Right atrium auricular region (tissue), 2 donors: ENCODE results near the gene CEP112. TPM values are rescaled to one million over a fixed set of nuclear protein-coding genes. Genes with fewer than 3 reads are reported as not detected.

Experiments used
- DNase-seq: peaks from one replicate; pipeline ENCODE4 v3.0.0-alpha.2; 2019; ENCODE audit warnings: low spot score
- H3K27ac ChIP-seq, 2 donors: fragments of 200-600 bp; sonication (generic); 1 replicate in 1 of 2; 2 replicates in 1 of 2; pipeline ENCODE4 v1.5.1; 2016 to 2019
- H3K27me3 ChIP-seq, 2 donors: fragments of 200-600 bp; sonication (generic); one replicate each; pipeline versions ENCODE4 v1.5.1 to v1.6.0; 2017 to 2019
- H3K36me3 ChIP-seq: fragments of 200-600 bp; sonication (generic); one replicate; pipeline ENCODE4 v1.5.1; 2016
- H3K4me1 ChIP-seq, 2 donors: fragments of 200-600 bp; sonication (generic); one replicate each; pipeline versions ENCODE4 v1.5.1 to v1.6.0; 2017 to 2019
- H3K4me3 ChIP-seq, 2 donors: fragments of 200-600 bp; sonication (generic); 1 replicate in 1 of 2; 2 replicates in 1 of 2; pipeline ENCODE4 v1.5.1; 2017 to 2019; ENCODE audit warnings: mild to moderate bottlenecking in 1 of 2, moderate library complexity in 1 of 2
- H3K9me3 ChIP-seq, 2 donors: fragments of 200-600 bp; sonication (generic); one replicate each; pipeline ENCODE4 v1.5.1; 2019
- total RNA-seq, 2 donors: library from RNA; depleted of rRNA; stranded (reverse); fragments of >200 nt; gene quantifications; one replicate each; pipeline ENCODE4 v1.1.0, GENCODE V29; 2016
- TF ChIP-seq, protein P1 (sequence below), 2 donors: fragments of 200-600 bp; sonication (generic); IDR thresholded peaks; one replicate each; pipeline ENCODE4 v1.5.1; 2019; ENCODE audit warnings: antibody characterized with exemption in 2 of 2

CEP112 gene
- total RNA-seq, 2 donors from 2014 or later = 8.1 to 11.2 TPM

DNA sequence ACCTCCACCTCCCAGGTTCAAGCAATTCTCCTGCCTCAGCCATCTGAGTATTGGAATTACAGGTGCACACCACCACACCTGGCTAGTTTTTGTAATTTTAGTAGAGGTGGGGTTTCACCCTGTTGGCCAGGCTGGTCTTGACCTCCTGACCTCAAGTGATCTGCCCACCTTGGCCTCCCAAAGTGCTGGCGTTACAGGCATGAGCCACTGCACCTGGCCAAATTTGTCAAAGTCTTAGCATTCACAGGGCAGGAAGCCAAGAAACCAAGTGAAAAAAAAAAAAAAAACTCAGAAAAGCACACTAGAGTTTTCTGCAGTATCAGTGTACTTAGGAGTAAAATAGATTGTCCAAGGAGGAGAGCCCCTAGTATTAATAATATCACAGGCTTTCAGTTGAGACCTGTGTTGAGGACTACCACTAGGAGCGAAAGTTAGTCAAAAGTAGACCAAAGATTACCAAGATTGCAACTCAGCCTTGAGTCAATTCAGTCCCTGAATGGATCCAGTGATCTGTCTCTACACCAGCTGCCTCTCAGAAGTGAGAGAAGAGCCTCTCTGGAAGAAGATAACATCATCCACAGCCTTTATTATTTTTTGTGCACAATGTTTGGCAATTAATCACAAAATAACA lies 159.7 kb downstream of the CEP112 start:
- Histone ChIP-seq H3K36me3 (peaks cover 4% of the 10 kb centered on the region), H3K4me3 (no peak overlapping the region)

GRCh38 chr17:66025551-66025950 lies 166.4 kb downstream of the CEP112 start:
- no peak for DNase-seq
- no peaks in the 10 kb centered on the region for H3K27me3 ChIP-seq
- peaks cover 7% of the 10 kb centered on the region for H3K36me3 ChIP-seq
- H3K9me3 ChIP-seq = peaks cover 10 to 29% of the 10 kb centered on the region in 2 donors
- H3K4me3 ChIP-seq = no peak overlapping the region
- TF ChIP-seq, protein P1, sequence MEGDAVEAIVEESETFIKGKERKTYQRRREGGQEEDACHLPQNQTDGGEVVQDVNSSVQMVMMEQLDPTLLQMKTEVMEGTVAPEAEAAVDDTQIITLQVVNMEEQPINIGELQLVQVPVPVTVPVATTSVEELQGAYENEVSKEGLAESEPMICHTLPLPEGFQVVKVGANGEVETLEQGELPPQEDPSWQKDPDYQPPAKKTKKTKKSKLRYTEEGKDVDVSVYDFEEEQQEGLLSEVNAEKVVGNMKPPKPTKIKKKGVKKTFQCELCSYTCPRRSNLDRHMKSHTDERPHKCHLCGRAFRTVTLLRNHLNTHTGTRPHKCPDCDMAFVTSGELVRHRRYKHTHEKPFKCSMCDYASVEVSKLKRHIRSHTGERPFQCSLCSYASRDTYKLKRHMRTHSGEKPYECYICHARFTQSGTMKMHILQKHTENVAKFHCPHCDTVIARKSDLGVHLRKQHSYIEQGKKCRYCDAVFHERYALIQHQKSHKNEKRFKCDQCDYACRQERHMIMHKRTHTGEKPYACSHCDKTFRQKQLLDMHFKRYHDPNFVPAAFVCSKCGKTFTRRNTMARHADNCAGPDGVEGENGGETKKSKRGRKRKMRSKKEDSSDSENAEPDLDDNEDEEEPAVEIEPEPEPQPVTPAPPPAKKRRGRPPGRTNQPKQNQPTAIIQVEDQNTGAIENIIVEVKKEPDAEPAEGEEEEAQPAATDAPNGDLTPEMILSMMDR (IDR thresholded peaks at IDR 0.05) = no peak
- H3K4me1 ChIP-seq = no peaks in the 10 kb centered on the region
- no peak overlapping the region for H3K27ac ChIP-seq

More for the DNA sequence above, 159.7 kb downstream of the CEP112 start:
- Histone ChIP-seq H3K27me3 (no peaks in the 10 kb centered on the region), H3K9me3 (no peaks in the 10 kb centered on the region), H3K27ac (no peak overlapping the region), H3K4me1 (no peaks in the 10 kb centered on the region)
- DNase-seq = no peak
- TF ChIP-seq, protein P1 (IDR thresholded peaks at IDR 0.05) = no peak

DNA sequence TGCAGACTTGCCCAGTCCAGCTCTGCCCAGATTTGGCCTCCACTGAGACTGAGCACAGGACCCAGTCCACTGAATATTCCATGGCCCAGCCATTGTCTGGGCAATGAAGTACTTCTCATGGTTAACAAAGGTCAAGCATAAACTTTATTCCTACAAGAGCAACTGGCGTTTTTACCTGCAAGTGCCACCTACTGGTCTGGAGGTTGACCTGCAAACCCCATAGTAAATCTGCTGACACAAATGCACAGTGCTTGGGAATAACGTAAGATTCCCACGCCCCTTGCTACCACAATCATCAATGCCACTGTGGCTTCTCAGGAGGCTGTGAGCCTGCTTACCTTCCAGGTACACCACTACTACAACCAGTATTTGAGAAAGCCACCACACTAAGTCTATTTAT lies 170.2 kb downstream of the CEP112 start:
- H3K4me1 ChIP-seq = no peaks in the 10 kb centered on the region
- DNase-seq = no peak
- TF ChIP-seq, protein P1 (IDR thresholded peaks at IDR 0.05) = no peak
- H3K4me3 ChIP-seq = no peak overlapping the region
- H3K9me3 ChIP-seq = peaks cover 10 to 29% of the 10 kb centered on the region in 2 donors
- H3K27ac ChIP-seq = no peak overlapping the region
- no peaks in the 10 kb centered on the region for H3K27me3 ChIP-seq
- no peaks in the 10 kb centered on the region for H3K36me3 ChIP-seq

GRCh38 chr17:66018786-66019185 lies 173.1 kb downstream of the CEP112 start:
- H3K27ac ChIP-seq = no peak overlapping the region
- peaks cover 6 to 11% of the 10 kb centered on the region in 2 donors for H3K9me3 ChIP-seq
- no peak for DNase-seq
- H3K4me3 ChIP-seq = no peak overlapping the region
- H3K27me3 ChIP-seq = no peaks in the 10 kb centered on the region
- no peaks in the 10 kb centered on the region for H3K36me3 ChIP-seq
- H3K4me1 ChIP-seq = no peaks in the 10 kb centered on the region
- TF ChIP-seq, protein P1 (IDR thresholded peaks at IDR 0.05) = no peak

- TF ChIP-seq, protein P1 (IDR thresholded peaks at IDR 0.05) = no peak
- Histone ChIP-seq H3K27ac (no peak overlapping the region), H3K27me3 (no peaks in the 10 kb centered on the region), H3K4me3 (no peak overlapping the region), H3K9me3 (no peaks in the 10 kb centered on the region), H3K36me3 (no peaks in the 10 kb centered on the region), H3K4me1 (no peaks in the 10 kb centered on the region)
- DNase-seq = no peak
These were observed 175.7 kb downstream of the CEP112 start for GRCh38 chr17:66016231-66016630.

DNA sequence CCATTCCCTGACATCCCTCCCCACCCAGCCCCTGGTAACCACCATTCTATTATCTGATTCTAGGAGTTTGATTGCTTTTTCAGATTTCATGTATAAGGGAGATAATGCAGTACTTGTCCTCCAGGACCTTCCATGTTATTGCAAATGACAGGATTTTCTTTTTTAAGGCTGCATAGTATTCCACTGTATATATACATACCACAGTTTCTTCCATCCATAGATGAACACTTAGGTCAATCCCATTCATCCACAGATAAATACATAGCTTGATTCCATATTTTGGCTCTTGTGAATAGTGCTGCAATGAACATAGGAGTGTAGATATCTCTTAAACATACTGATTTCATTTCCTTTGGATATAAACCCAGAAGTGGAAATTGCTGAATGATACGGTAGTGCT lies 183.3 kb downstream of the CEP112 start:
- no peak for DNase-seq
- TF ChIP-seq, protein P1 (IDR thresholded peaks at IDR 0.05) = no peak
- no peaks in the 10 kb centered on the region for H3K4me1 ChIP-seq

More for the DNA sequence above, 183.3 kb downstream of the CEP112 start:
- H3K9me3 ChIP-seq = no peaks in the 10 kb centered on the region
- no peaks in the 10 kb centered on the region for H3K27me3 ChIP-seq
- H3K4me3 ChIP-seq = no peak overlapping the region
- no peak overlapping the region for H3K27ac ChIP-seq
- H3K36me3 ChIP-seq = no peaks in the 10 kb centered on the region
